ENCODE measurements around the gene PIGS. TPM values are rescaled to one million over a fixed set of nuclear protein-coding genes. Genes with fewer than 3 reads are reported as not detected.
"Not testable (repeated sequence)": the region's sequence is repeated elsewhere in the genome, so short reads cannot be mapped to it uniquely, and the experiment has no call there.

Gene PIGS
- total RNA-seq, 3 donors from 2014 or later: 52.2 to 100 (median 88.5) TPM

GRCh38 chr17:28613931-28614381, 42.6 kb upstream of the PIGS start, which contains the start of gene RSKR:
Gene RSKR, minus strand, starts transcription at chr17:28614185. Its CDS starts 24 bp downstream, at chr17:28614161.
- Histone ChIP-seq H3K4me1 (ENCODE audit: low read depth) (no peaks in the 10 kb centered on the region), H3K4me3 (no peak within 1 kb of the TSS), H3K9me3 (no peaks in the 10 kb centered on the region), H3K36me3 (ENCODE audit: low read depth) (peaks cover 18% of the 10 kb centered on the region)
- intact Hi-C loops (cut with DNase I, micrococcal nuclease): no loop called here
- TF ChIP-seq, protein P1, sequence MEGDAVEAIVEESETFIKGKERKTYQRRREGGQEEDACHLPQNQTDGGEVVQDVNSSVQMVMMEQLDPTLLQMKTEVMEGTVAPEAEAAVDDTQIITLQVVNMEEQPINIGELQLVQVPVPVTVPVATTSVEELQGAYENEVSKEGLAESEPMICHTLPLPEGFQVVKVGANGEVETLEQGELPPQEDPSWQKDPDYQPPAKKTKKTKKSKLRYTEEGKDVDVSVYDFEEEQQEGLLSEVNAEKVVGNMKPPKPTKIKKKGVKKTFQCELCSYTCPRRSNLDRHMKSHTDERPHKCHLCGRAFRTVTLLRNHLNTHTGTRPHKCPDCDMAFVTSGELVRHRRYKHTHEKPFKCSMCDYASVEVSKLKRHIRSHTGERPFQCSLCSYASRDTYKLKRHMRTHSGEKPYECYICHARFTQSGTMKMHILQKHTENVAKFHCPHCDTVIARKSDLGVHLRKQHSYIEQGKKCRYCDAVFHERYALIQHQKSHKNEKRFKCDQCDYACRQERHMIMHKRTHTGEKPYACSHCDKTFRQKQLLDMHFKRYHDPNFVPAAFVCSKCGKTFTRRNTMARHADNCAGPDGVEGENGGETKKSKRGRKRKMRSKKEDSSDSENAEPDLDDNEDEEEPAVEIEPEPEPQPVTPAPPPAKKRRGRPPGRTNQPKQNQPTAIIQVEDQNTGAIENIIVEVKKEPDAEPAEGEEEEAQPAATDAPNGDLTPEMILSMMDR (IDR thresholded peaks at IDR 0.05): no peak
- DNase-seq (no peak), ATAC-seq (no peak)

DNA sequence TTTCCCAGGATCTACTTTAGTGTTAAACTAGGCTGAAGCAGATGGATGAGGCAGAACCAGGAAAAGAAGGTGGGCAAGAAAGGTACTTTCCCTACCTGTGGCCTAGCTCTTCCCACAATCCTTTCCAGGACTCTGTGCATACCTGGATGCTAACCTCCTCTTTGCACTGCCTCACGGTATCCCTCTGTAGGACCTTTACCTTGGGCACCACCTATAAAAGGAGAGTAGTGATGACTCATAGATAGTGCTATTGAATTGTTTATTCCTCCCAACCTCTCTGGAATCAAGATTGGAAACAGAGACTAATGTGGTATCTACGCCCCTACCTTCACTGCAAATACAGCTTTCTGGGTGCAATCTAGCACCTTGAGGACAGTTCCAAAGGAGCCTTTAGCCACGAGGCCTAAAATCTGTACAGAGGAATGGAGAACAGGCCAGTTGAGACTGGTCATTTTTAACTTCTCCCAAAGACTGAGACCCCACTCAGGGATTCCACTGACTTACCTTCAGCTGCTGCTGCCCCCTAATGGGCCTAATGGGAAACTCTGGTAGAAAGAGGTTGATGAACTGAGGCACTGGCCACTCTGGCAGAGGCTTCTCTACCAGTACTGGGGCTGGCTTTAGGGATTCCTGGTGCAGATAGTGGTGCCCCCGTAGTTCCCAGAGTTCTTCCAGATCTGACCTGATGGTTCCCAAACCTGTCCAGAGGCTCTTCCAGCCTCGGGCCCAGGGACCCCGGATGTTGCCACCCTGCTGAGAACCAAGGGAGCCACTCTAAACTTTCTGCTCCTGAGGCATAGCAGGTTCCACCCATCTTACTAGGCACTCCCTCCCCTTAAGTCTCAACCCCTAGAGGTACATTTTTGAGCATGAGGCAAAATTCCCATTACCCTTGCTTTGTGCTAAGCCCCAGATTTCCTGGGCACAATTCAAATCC, 41.9 kb upstream of the PIGS start:
- Histone ChIP-seq H3K36me3 (ENCODE audit: low read depth) (peaks cover 18% of the 10 kb centered on the region), H3K4me3 (no peak overlapping the region), H3K9me3 (no peaks in the 10 kb centered on the region), H3K4me1 (ENCODE audit: low read depth) (no peaks in the 10 kb centered on the region)
- DNase-seq: peak in 1 of 3 donors; percentile 59
- ATAC-seq: peak; percentile 53
- intact Hi-C loops (cut with DNase I, micrococcal nuclease): no loop called here
- TF ChIP-seq, protein P1 (IDR thresholded peaks at IDR 0.05): peak; percentile 38

DNA sequence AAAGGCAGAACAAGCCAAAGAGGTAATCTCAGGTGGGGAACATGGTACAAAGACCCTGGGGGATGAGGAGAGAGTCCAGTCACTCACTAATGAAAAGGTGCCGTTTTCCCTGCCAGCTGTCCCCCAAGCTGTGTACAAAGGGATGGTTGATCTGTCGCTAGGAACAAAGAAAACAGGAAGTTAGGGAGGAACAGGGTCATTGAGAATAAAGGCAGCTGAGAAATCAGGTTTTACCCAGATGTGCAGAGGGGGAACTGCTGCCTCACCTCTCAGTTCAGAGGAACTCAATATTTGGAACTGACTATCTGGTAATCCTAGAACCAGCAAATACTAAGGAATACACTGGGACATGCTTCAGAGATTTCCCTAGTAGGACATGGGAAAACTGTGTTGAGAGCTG, 41.2 kb upstream of the PIGS start:
- TF ChIP-seq, protein P1 (IDR thresholded peaks at IDR 0.05): no peak
- DNase-seq: no peak

GRCh38 chr17:28610376-28610775, 39.1 kb upstream of the PIGS start:
- ATAC-seq (peak; percentile 72), DNase-seq (peak in 2 of 3 donors; percentile 28 to 37)
- peaks cover 3% of the 10 kb centered on the region for H3K36me3 ChIP-seq (ENCODE audit: low read depth)
- TF ChIP-seq, protein P1 (IDR thresholded peaks at IDR 0.05): no peak
- no peak overlapping the region for H3K4me3 ChIP-seq
- H3K4me1 ChIP-seq (ENCODE audit: low read depth): no peaks in the 10 kb centered on the region
- intact Hi-C loops (cut with DNase I, micrococcal nuclease): no loop called here
- H3K9me3 ChIP-seq: no peaks in the 10 kb centered on the region

More for the DNA sequence above, 41.2 kb upstream of the PIGS start:
- Histone ChIP-seq H3K4me1 (ENCODE audit: low read depth) (no peaks in the 10 kb centered on the region), H3K9me3 (no peaks in the 10 kb centered on the region), H3K4me3 (no peak overlapping the region), H3K36me3 (ENCODE audit: low read depth) (peaks cover 18% of the 10 kb centered on the region)
- intact Hi-C loops (cut with DNase I, micrococcal nuclease): no loop called here
- ATAC-seq: no peak

DNA sequence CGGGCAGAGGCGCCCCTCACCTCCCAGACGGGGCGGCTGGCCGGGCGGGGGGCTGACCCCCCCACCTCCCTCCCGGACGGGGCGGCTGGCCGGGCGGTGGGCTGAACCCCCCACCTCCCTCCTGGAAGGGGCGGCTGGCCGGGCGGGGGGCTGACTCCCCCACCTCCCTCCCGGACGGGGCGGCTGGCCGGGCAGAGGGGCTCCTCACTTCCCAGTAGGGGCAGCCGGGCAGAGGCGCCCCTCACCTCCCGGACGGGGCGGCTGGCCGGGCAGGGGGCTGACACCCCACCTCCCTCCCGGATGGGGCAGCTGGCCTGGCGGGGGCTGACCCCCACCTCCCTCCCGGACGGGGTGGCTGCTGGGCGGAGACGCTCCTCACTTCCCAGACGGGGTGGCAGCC, 32.7 kb upstream of the PIGS start:
- DNase-seq; H3K4me1 ChIP-seq (ENCODE audit: low read depth); ATAC-seq; H3K9me3 ChIP-seq; intact Hi-C loops (cut with DNase I, micrococcal nuclease); H3K36me3 ChIP-seq (ENCODE audit: low read depth); H3K4me3 ChIP-seq: not testable (repeated sequence)
